Breast epithelium (tissue), 4 donors: ENCODE measurements around the gene ZNF28. TPM values are rescaled to one million over a fixed set of nuclear protein-coding genes. Genes with fewer than 3 reads are reported as not detected.
A peak's percentile ranks its signal among the peaks of the same experiment; 100 is the strongest.
"Not testable (repeated sequence)": the region's sequence is repeated elsewhere in the genome, so short reads cannot be mapped to it uniquely, and the experiment has no call there.

Experiments
- DNase-seq, 2 donors: peaks; one replicate each; pipeline ENCODE4 v3.0.0-alpha.2; 2019; ENCODE audit warnings: low spot score in 2 of 2
- H3K27ac ChIP-seq, 2 donors: fragments of 200-600 bp; sonication (generic) in 1 of 2; one replicate each; pipeline ENCODE4 v1.5.1; 2016 to 2019; ENCODE audit warnings: mild to moderate bottlenecking in 1 of 2
- H3K27me3 ChIP-seq, 2 donors: fragments of 200-600 bp; sonication (generic) in 1 of 2; one replicate each; pipeline versions ENCODE4 v1.5.1 to v1.6.0; 2017 to 2019; ENCODE audit warnings: control low read depth in 1 of 2, mild to moderate bottlenecking in 1 of 2
- H3K36me3 ChIP-seq: fragments of 200-600 bp; one replicate; pipeline ENCODE4 v1.5.1; 2019
- H3K4me1 ChIP-seq, 2 donors: fragments of 200-600 bp; sonication (generic); one replicate each; pipeline ENCODE4 v1.5.1; 2016 to 2019; ENCODE audit warnings: control low read depth in 1 of 2
- H3K4me3 ChIP-seq, 3 donors: fragments of 200-600 bp; sonication (generic); 1 replicate in 2 of 3; 2 replicates in 1 of 3; pipeline ENCODE4 v1.5.1; 2016 to 2019; ENCODE audit warnings: mild to moderate bottlenecking in 3 of 3, moderate library complexity in 2 of 3
- H3K9me3 ChIP-seq, 2 donors: fragments of 200-600 bp; sonication (generic) in 1 of 2; one replicate each; pipeline ENCODE4 v1.5.1; 2016 to 2019; ENCODE audit warnings: control low read depth in 1 of 2
- POLR2A ChIP-seq: fragments of 450-650 bp; IDR thresholded peaks from one replicate; pipeline ENCODE4 v1.6.1; 2016; ENCODE audit warnings: antibody characterized with exemption, mild to moderate bottlenecking, moderate library complexity
- POLR2AphosphoS5 ChIP-seq, 3 donors: sonication (generic); formaldehyde crosslinking; IDR thresholded peaks; one replicate each; pipeline ENCODE4 v1.6.1; 2017; ENCODE audit warnings: antibody characterized with exemption in 3 of 3
- intact Hi-C: fragments of 100-400 bp; cut with DNase I; formaldehyde crosslinking; loops from one replicate; pipeline ENCODE4 v1.15.1; 2023; ENCODE audit warnings: low total_unique reads
- total RNA-seq, 3 donors: library from RNA; depleted of rRNA; stranded (reverse); fragments of >200 nt; gene quantifications; one replicate each; pipeline ENCODE4 v1.1.0, GENCODE V29; 2016
- TF ChIP-seq, protein P1 (sequence below), 3 donors: fragments of 450-650 bp; IDR thresholded peaks; one replicate each; pipeline ENCODE4 v1.5.1; 2016 to 2017; ENCODE audit warnings: antibody characterized with exemption in 3 of 3, mild to moderate bottlenecking in 3 of 3, moderate library complexity in 3 of 3

The ZNF28 gene
- total RNA-seq, 3 donors from 2014 or later: 10.2 to 23.0 (median 15.7) TPM

DNA sequence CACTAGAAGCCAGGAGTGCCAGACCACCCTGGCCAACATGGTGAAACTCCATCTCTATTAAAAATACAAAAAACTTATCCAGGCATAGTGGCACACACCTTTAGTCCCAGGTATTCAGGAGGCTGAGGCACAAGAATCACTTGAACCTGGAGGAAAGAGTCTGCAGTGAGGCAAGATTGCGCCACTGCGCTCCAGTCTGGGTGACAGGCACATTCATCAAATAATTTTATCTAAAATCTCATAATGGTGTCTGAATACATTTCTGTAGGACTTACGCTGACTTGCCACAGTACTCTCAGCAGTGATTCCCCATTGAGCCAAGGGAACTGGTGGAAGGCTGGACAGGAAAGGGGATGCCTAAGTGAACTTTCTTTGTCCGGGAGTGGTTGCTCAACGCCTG, 4.3 kb upstream of the ZNF28 start:
- H3K9me3 ChIP-seq: no peaks in the 10 kb centered on the region
- H3K4me3 ChIP-seq: no peak overlapping the region
- H3K36me3 ChIP-seq: no peaks in the 10 kb centered on the region
- TF ChIP-seq POLR2A: no peak
- no peak for TF ChIP-seq POLR2AphosphoS5 (IDR thresholded peaks at IDR 0.05)
- TF ChIP-seq, protein P1, sequence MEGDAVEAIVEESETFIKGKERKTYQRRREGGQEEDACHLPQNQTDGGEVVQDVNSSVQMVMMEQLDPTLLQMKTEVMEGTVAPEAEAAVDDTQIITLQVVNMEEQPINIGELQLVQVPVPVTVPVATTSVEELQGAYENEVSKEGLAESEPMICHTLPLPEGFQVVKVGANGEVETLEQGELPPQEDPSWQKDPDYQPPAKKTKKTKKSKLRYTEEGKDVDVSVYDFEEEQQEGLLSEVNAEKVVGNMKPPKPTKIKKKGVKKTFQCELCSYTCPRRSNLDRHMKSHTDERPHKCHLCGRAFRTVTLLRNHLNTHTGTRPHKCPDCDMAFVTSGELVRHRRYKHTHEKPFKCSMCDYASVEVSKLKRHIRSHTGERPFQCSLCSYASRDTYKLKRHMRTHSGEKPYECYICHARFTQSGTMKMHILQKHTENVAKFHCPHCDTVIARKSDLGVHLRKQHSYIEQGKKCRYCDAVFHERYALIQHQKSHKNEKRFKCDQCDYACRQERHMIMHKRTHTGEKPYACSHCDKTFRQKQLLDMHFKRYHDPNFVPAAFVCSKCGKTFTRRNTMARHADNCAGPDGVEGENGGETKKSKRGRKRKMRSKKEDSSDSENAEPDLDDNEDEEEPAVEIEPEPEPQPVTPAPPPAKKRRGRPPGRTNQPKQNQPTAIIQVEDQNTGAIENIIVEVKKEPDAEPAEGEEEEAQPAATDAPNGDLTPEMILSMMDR (IDR thresholded peaks at IDR 0.05): no peak
- no peaks in the 10 kb centered on the region for H3K4me1 ChIP-seq
- H3K27me3 ChIP-seq: no peaks in the 10 kb centered on the region
- intact Hi-C loops: no loop called here
- H3K27ac ChIP-seq: no peak overlapping the region
- no peak for DNase-seq

- no peak for DNase-seq
- intact Hi-C loops: no loop called here
- TF ChIP-seq POLR2AphosphoS5 (IDR thresholded peaks at IDR 0.05) (no peak), POLR2A (no peak)
- TF ChIP-seq, protein P1 (IDR thresholded peaks at IDR 0.05): no peak
- H3K27ac ChIP-seq: no peak overlapping the region
- no peak overlapping the region for H3K4me3 ChIP-seq
- H3K27me3 ChIP-seq: no peaks in the 10 kb centered on the region
- no peaks in the 10 kb centered on the region for H3K9me3 ChIP-seq
- no peaks in the 10 kb centered on the region for H3K4me1 ChIP-seq
- no peaks in the 10 kb centered on the region for H3K36me3 ChIP-seq
Measured at GRCh38 chr19:52823676-52824075, 2.2 kb upstream of the ZNF28 start.

- intact Hi-C loops, H3K4me1 ChIP-seq, H3K36me3 ChIP-seq, H3K9me3 ChIP-seq, H3K27me3 ChIP-seq: not testable (repeated sequence)
- Histone ChIP-seq H3K27ac (peak overlapping the region; percentile 28 to 37), H3K4me3 (peak overlapping the region; percentile 59 to 66 (median 65))
- peak in 1 of 2 donors; percentile 19 for DNase-seq
Measured at GRCh38 chr19:52820472-52821203, 795 bp downstream of the ZNF28 start.

GRCh38 chr19:52809801-52810200, 11.6 kb downstream of the ZNF28 start:
- Histone ChIP-seq H3K27me3 (no peaks in the 10 kb centered on the region), H3K4me3 (no peak overlapping the region), H3K4me1 (no peaks in the 10 kb centered on the region), H3K9me3 (peaks cover 0 to 25% of the 10 kb centered on the region in 2 donors), H3K27ac (no peak overlapping the region), H3K36me3 (no peaks in the 10 kb centered on the region)
- TF ChIP-seq, protein P1 (IDR thresholded peaks at IDR 0.05): no peak
- TF ChIP-seq POLR2AphosphoS5 (IDR thresholded peaks at IDR 0.05) (no peak), POLR2A (no peak)
- intact Hi-C loops: no loop called here
- no peak for DNase-seq

DNA sequence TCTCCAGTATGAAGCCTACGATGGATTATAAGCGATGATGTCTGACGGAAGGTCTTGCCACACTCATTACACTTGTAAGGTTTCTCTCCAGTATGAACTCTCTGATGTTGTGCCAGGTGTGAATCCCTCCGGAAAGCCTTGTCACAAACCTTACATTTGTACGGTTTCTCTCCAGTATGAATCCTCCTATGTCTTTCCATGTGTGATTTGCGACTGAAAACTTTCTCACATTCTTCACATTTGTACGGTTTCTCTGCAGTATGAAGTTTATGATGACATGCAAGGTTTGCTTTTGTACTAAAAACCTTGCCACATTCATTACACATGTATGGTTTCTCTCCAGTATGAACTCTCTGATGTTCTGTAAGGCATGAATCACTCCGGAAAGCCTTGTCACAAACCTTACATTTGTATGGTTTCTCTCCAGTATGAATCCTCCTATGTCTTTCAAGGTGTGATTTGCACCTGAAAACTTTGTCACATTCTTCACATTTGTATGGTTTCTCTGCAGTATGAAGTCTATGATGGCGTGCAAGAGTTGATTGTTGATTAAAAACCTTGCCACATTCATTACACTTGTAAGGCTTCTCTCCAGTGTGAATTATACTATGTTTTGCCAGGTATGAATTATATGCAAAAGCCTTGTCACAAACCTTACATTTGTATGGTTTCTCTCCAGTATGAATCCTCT, 21.3 kb downstream of the ZNF28 start:
- H3K4me1 ChIP-seq, intact Hi-C loops: not testable (repeated sequence)
- H3K9me3 ChIP-seq: peaks cover 39 to 96% of the 10 kb centered on the region in 2 donors

GRCh38 chr19:52789440-52789839, 32.0 kb downstream of the ZNF28 start:
- TF ChIP-seq POLR2AphosphoS5 (IDR thresholded peaks at IDR 0.05) (no peak), POLR2A (no peak)
- TF ChIP-seq, protein P1 (IDR thresholded peaks at IDR 0.05): no peak
- H3K27ac ChIP-seq: no peak overlapping the region
- intact Hi-C loops: no loop called here
- H3K27me3 ChIP-seq: no peaks in the 10 kb centered on the region
- no peaks in the 10 kb centered on the region for H3K4me1 ChIP-seq
- H3K4me3 ChIP-seq: no peak overlapping the region
- DNase-seq: no peak
- peaks cover 0 to 7% of the 10 kb centered on the region in 2 donors for H3K9me3 ChIP-seq
- H3K36me3 ChIP-seq: no peaks in the 10 kb centered on the region

More for the DNA sequence above, 21.3 kb downstream of the ZNF28 start:
- H3K36me3 ChIP-seq, H3K27ac ChIP-seq, H3K27me3 ChIP-seq, DNase-seq, H3K4me3 ChIP-seq: not testable (repeated sequence)
